ENCODE results near the gene OTOS. TPM values are rescaled to one million over a fixed set of nuclear protein-coding genes. Genes with fewer than 3 reads are reported as not detected.

Gene OTOS
- total RNA-seq, 1 donor from 2014 or later, result not detected

DNA sequence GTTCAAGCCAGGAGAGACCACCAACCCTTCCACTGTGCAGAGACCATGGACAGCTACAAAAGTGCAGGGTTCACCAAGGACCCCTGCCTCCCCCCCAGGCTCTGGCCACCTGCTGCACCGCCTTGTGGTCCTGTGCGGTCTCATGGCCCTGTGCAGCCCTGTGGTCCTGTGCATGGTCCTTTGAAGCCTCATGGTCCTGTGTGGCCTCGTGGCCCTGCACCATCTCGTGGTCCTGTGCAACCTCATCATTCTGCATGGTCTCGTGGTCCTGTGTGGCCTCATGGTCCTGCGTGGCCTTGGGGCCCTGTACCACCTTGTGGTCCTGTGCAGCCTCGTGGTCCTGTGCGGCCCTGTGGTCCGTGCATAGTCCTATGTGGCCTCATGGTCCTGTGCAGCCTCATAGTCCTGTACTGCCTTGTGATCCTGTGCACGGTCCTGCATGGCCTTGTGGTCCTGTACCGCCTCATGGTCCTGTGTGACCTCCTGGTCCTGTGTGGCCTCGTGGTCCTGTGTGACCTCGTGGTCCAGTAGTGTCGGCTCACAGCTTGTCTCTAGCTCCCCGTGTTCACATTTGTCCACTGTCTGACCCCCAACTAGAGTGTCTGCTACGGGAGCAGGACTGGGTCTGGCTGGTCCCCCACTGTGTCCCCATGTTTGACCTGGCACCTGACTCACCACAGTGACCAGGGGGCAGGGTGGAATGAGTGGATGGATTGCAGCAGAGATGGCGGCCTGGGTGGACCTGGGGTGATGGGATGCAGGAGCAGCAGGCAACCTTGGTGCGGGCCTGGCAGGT lies 20.0 kb upstream of the OTOS start:
- H3K4me3 Mint-ChIP-seq (ENCODE audit: low read depth), result no peak overlapping the region
- no peaks in the 10 kb centered on the region for H3K36me3 Mint-ChIP-seq (ENCODE audit: insufficient read depth)
- H3K27ac Mint-ChIP-seq, result no peak overlapping the region
- no peaks in the 10 kb centered on the region for H3K9me3 Mint-ChIP-seq (ENCODE audit: low read depth)
- DNase-seq (ENCODE audit: low spot score, unreplicated experiment), result no peak
- TF ChIP-seq, protein P1, sequence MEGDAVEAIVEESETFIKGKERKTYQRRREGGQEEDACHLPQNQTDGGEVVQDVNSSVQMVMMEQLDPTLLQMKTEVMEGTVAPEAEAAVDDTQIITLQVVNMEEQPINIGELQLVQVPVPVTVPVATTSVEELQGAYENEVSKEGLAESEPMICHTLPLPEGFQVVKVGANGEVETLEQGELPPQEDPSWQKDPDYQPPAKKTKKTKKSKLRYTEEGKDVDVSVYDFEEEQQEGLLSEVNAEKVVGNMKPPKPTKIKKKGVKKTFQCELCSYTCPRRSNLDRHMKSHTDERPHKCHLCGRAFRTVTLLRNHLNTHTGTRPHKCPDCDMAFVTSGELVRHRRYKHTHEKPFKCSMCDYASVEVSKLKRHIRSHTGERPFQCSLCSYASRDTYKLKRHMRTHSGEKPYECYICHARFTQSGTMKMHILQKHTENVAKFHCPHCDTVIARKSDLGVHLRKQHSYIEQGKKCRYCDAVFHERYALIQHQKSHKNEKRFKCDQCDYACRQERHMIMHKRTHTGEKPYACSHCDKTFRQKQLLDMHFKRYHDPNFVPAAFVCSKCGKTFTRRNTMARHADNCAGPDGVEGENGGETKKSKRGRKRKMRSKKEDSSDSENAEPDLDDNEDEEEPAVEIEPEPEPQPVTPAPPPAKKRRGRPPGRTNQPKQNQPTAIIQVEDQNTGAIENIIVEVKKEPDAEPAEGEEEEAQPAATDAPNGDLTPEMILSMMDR (IDR thresholded peaks at IDR 0.05; ENCODE audit: unreplicated experiment), result no peak
- peaks cover 16% of the 10 kb centered on the region for H3K27me3 Mint-ChIP-seq
- H3K4me1 Mint-ChIP-seq (ENCODE audit: low read depth), result no peaks in the 10 kb centered on the region

DNA sequence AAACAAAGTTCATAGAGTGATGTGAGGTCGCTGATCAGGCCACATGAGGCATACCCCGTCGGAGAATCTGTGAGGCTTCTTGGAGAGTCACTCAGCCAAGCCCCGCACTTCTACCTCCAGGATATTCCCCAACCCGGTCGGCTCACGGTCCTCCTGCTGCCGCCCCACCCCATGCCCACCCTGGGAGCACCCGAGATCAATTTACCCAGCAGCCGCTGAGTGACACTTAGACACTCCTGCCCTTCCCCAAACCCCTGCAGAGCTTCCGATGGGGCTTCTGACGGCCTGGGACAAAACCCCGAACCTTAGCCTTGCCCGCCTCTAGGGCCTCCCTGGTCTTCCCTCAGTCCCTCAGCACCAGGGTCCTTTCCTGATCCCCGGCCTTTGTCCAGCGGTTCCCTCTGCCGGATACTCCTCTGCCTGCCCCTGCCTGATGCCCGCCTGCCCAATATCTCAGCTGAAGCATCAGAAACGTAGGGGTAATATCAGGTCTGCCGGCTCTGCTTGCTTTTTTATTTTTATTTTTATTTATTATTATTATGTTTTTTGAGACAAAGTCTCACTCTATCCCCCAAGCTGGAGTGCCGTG lies 18.9 kb upstream of the OTOS start:
- Mint-ChIP-seq H3K9me3 (ENCODE audit: low read depth) (no peaks in the 10 kb centered on the region), H3K36me3 (ENCODE audit: insufficient read depth) (no peaks in the 10 kb centered on the region), H3K4me3 (ENCODE audit: low read depth) (no peak overlapping the region), H3K27me3 (peaks cover 13% of the 10 kb centered on the region), H3K27ac (no peak overlapping the region), H3K4me1 (ENCODE audit: low read depth) (no peaks in the 10 kb centered on the region)
- TF ChIP-seq, protein P1 (IDR thresholded peaks at IDR 0.05; ENCODE audit: unreplicated experiment), result no peak
- no peak for DNase-seq (ENCODE audit: low spot score, unreplicated experiment)

DNA sequence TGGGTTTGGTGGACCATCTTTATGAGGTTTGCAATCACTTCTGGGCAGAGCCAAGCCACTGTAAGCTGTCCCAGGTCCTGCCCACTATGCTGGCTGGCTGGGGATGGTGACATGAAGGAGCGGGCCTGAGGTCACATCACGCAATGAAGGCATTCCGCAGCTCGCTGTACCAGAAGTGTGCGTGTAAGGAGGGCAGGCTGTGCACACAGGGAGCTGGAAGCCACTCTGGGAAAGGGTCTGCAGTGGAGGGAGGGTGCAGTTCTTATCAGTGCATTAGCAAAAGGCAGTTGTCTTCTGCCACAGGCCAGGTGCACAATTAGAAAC lies 16.7 kb upstream of the OTOS start:
- Mint-ChIP-seq H3K36me3 (ENCODE audit: insufficient read depth) (no peaks in the 10 kb centered on the region), H3K4me3 (ENCODE audit: low read depth) (no peak overlapping the region), H3K4me1 (ENCODE audit: low read depth) (no peaks in the 10 kb centered on the region), H3K27ac (no peak overlapping the region), H3K27me3 (peaks cover 17% of the 10 kb centered on the region), H3K9me3 (ENCODE audit: low read depth) (no peaks in the 10 kb centered on the region)
- TF ChIP-seq, protein P1 (IDR thresholded peaks at IDR 0.05; ENCODE audit: unreplicated experiment), result no peak
- no peak for DNase-seq (ENCODE audit: low spot score, unreplicated experiment)

DNA sequence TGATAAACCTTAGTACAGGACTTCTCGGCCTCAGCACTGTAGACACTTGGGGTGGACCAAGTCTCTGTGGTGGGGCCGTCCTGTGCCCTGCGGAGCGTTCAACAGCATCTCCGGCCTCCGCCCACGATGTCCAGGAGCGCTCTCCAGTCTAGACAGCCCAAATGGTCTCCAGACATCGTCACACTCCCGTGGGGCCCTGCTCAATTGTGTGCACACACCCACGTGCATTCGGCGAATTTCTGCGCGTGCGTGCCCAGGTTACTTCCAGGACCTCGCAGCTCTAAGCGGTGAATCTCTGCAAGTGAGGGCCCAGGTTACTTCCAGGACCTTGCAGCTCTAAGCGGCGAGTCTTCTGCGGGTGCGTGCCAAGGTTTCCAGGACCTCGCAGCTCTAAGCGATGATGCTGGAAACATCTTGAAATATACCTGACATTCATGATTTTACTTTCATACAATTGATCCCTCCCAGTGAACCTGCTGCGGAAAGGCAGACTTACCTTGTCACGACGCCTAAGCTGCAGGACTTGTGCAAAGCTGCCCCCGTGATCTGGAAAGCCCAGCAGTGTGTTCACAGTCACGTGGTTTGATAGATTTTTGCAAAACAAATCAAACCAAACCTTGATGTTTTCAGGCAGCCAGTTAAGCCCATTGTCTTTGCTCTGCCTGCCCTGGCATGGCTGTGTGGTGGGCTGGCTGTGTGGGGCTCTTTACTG lies 16.1 kb upstream of the OTOS start:
- Mint-ChIP-seq H3K4me1 (ENCODE audit: low read depth) (no peaks in the 10 kb centered on the region), H3K27ac (no peak overlapping the region)
- DNase-seq (ENCODE audit: low spot score, unreplicated experiment), result no peak

More for the DNA sequence above, 16.1 kb upstream of the OTOS start:
- Mint-ChIP-seq H3K27me3 (peaks cover 21% of the 10 kb centered on the region), H3K4me3 (ENCODE audit: low read depth) (no peak overlapping the region), H3K36me3 (ENCODE audit: insufficient read depth) (no peaks in the 10 kb centered on the region), H3K9me3 (ENCODE audit: low read depth) (no peaks in the 10 kb centered on the region)
- TF ChIP-seq, protein P1 (IDR thresholded peaks at IDR 0.05; ENCODE audit: unreplicated experiment), result no peak

All from progenitor cell of endocrine pancreas (in vitro differentiated cells).